ENCODE data around the gene CKMT1A. TPM values are rescaled to one million over a fixed set of nuclear protein-coding genes. Genes with fewer than 3 reads are reported as not detected.
"Not testable (repeated sequence)": the region's sequence is repeated elsewhere in the genome, so short reads cannot be mapped to it uniquely, and the experiment has no call there.

The CKMT1A gene
- total RNA-seq, 1 donor from 2014 or later: 37.3 TPM

- peaks cover 14% of the 10 kb centered on the region for H3K4me1 Mint-ChIP-seq (ENCODE audit: unreplicated experiment)
- TF ChIP-seq, protein P1, sequence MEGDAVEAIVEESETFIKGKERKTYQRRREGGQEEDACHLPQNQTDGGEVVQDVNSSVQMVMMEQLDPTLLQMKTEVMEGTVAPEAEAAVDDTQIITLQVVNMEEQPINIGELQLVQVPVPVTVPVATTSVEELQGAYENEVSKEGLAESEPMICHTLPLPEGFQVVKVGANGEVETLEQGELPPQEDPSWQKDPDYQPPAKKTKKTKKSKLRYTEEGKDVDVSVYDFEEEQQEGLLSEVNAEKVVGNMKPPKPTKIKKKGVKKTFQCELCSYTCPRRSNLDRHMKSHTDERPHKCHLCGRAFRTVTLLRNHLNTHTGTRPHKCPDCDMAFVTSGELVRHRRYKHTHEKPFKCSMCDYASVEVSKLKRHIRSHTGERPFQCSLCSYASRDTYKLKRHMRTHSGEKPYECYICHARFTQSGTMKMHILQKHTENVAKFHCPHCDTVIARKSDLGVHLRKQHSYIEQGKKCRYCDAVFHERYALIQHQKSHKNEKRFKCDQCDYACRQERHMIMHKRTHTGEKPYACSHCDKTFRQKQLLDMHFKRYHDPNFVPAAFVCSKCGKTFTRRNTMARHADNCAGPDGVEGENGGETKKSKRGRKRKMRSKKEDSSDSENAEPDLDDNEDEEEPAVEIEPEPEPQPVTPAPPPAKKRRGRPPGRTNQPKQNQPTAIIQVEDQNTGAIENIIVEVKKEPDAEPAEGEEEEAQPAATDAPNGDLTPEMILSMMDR (conservative IDR thresholded peaks at IDR 0.05): peak; percentile 53
- not testable (repeated sequence) for H3K27me3 Mint-ChIP-seq, H3K9me3 Mint-ChIP-seq
- H3K27ac Mint-ChIP-seq: peak within 1 kb of the TSS; percentile 97
- peak within 1 kb of the TSS; percentile 98 for H3K4me3 Mint-ChIP-seq
- peak; percentile 95 for DNase-seq (ENCODE audit: extremely low spot score, unreplicated experiment)
- peaks cover 17% of the 10 kb centered on the region for H3K36me3 Mint-ChIP-seq
Measured at GRCh38 chr15:43746245-43746902, 52.7 kb downstream of the CKMT1A start, which contains the start of gene PDIA3. Gene PDIA3, plus strand, starts transcription at chr15:43746438. Its CDS starts 102 bp downstream, at chr15:43746540.

DNA sequence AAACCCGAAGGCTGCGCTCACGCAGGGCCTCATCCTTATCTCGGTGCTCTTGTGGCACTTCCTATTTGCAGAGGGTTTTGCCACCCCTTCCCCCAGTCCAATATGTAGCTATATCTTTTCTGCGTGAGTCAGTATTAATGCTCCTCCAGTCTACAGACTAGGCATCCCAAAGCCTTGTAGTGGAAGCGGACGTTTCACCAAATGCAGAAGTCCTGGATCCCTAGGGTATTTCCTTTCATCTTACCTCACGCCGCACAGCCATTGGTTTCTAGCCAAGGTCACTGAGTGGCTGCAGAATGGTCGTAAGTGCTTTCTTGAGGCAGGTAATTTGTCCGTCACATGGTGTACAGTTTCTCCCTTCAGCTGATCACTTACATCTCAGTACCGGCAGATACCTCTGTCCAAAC, 53.2 kb downstream of the CKMT1A start:
- H3K9me3 Mint-ChIP-seq; H3K27me3 Mint-ChIP-seq; DNase-seq (ENCODE audit: extremely low spot score, unreplicated experiment): not testable (repeated sequence)
- Mint-ChIP-seq H3K27ac (peak overlapping the region; percentile 97), H3K36me3 (peaks cover 19% of the 10 kb centered on the region), H3K4me1 (ENCODE audit: unreplicated experiment) (peaks cover 17% of the 10 kb centered on the region), H3K4me3 (peak overlapping the region; percentile 98)

GRCh38 chr15:43748376-43748775, 54.7 kb downstream of the CKMT1A start:
- Mint-ChIP-seq H3K9me3 (no peaks in the 10 kb centered on the region), H3K4me1 (ENCODE audit: unreplicated experiment) (peaks cover 20% of the 10 kb centered on the region), H3K4me3 (peak overlapping the region; percentile 98), H3K36me3 (peaks cover 23% of the 10 kb centered on the region), H3K27ac (peak overlapping the region; percentile 97), H3K27me3 (no peaks in the 10 kb centered on the region)
- TF ChIP-seq, protein P1 (conservative IDR thresholded peaks at IDR 0.05): no peak
- DNase-seq (ENCODE audit: extremely low spot score, unreplicated experiment): no peak

Other genes with a start within 250 kb of the CKMT1A start
- 68.3 and 101 TPM in 2 replicates for gene TP53BP1, start 200.7 kb upstream of the CKMT1A start, total RNA-seq (ENCODE audit: low replicate concordance)
- gene MAP1A, start 176.3 kb upstream of the CKMT1A start, total RNA-seq (ENCODE audit: low replicate concordance): 6.0 and 18.2 TPM in 2 replicates
- 58.2 and 87.0 TPM in 2 replicates for gene PPIP5K1, start 103.7 kb upstream of the CKMT1A start, total RNA-seq (ENCODE audit: low replicate concordance)
- gene CKMT1B, start 99.8 kb upstream of the CKMT1A start, total RNA-seq (ENCODE audit: low replicate concordance): 41.2 and 73.2 TPM in 2 replicates
- 0.77 and 1.2 TPM in 2 replicates for gene STRC, start 75.1 kb upstream of the CKMT1A start, total RNA-seq (ENCODE audit: low replicate concordance)
- gene CATSPER2, start 45.0 kb upstream of the CKMT1A start, total RNA-seq (ENCODE audit: low replicate concordance): 5.1 and 9.1 TPM in 2 replicates
- 508 and 604 TPM in 2 replicates for gene PDIA3, start 52.6 kb downstream of the CKMT1A start, total RNA-seq (ENCODE audit: low replicate concordance)
- 4.1 and 9.8 TPM in 2 replicates for gene ELL3, start 83.1 kb downstream of the CKMT1A start, total RNA-seq (ENCODE audit: low replicate concordance)
- 805 and 910 TPM in 2 replicates for gene SERF2, start 98.5 kb downstream of the CKMT1A start, total RNA-seq (ENCODE audit: low replicate concordance)
- 0.14 and 0.17 TPM in 2 replicates for gene SERINC4, start 106.4 kb downstream of the CKMT1A start, total RNA-seq (ENCODE audit: low replicate concordance)
- 14.9 and 17.2 TPM in 2 replicates for gene HYPK, start 106.7 kb downstream of the CKMT1A start, total RNA-seq (ENCODE audit: low replicate concordance)
- 36.6 and 37.4 TPM in 2 replicates for gene MFAP1, start 130.8 kb downstream of the CKMT1A start, total RNA-seq (ENCODE audit: low replicate concordance)
- 5.7 and 16.9 TPM in 2 replicates for gene WDR76, start 133.1 kb downstream of the CKMT1A start, total RNA-seq (ENCODE audit: low replicate concordance)

Data from type B pancreatic cell (in vitro differentiated cells).